HepG2 (cell line): ENCODE measurements around the gene CSK. TPM values are rescaled to one million over a fixed set of nuclear protein-coding genes. Genes with fewer than 3 reads are reported as not detected.
A peak's percentile ranks its signal among the peaks of the same experiment; 100 is the strongest.

Experiments
- CCAR2 ChIP-seq: fragments of 200-400 bp; formaldehyde crosslinking; optimal IDR thresholded peaks from 2 replicates; pipeline ENCODE3; 2018; ENCODE audit warnings: low read depth, mild to moderate bottlenecking, low read length, moderate library complexity
- CENPT ChIP-seq: sonication (generic); formaldehyde crosslinking; IDR thresholded peaks from 2 replicates; pipeline ENCODE4 v1.8.0; 2022; ENCODE audit warnings: low read depth, mild to moderate bottlenecking, moderate library complexity, missing genetic modification reagents
- CREM ChIP-seq, 2 experiments: sonication (generic) in 1 of 2; formaldehyde crosslinking in 1 of 2; IDR thresholded peaks; 2 replicates each; pipeline versions ENCODE4 v1.4.0 to v1.6.1; 2016 to 2020; ENCODE audit warnings: antibody characterized with exemption in 1 of 2, mild to moderate bottlenecking in 1 of 2, missing genetic modification reagents in 1 of 2
- GLMP ChIP-seq: sonication (generic); formaldehyde crosslinking; IDR thresholded peaks from 2 replicates; pipeline ENCODE4 v1.9.0; 2021; ENCODE audit warnings: missing genetic modification reagents, mild to moderate bottlenecking, borderline replicate concordance
- IKZF1 ChIP-seq: fragments of 450-650 bp; IDR thresholded peaks from 2 replicates; pipeline ENCODE4 v1.7.1; 2016
- IKZF5 ChIP-seq: IDR thresholded peaks from 2 replicates; pipeline ENCODE4 v1.6.1; 2018; ENCODE audit warnings: missing genetic modification reagents, mild to moderate bottlenecking, missing compliant biosample characterization
- KMT2A ChIP-seq: sonication (generic); formaldehyde crosslinking; IDR thresholded peaks from 2 replicates; pipeline ENCODE4 v1.4.0; 2020; ENCODE audit warnings: missing genetic modification reagents
- PHF21A ChIP-seq: sonication (generic); formaldehyde crosslinking; IDR thresholded peaks from 2 replicates; pipeline ENCODE4 v1.5.0; 2020; ENCODE audit warnings: mild to moderate bottlenecking, missing genetic modification reagents
- POGZ ChIP-seq: sonication (generic); formaldehyde crosslinking; IDR thresholded peaks from 2 replicates; pipeline ENCODE4 v1.4.0; 2020; ENCODE audit warnings: mild to moderate bottlenecking, missing genetic modification reagents
- REXO4 ChIP-seq: sonication (generic); formaldehyde crosslinking; IDR thresholded peaks from 2 replicates; pipeline ENCODE4 v1.8.0; 2022; ENCODE audit warnings: missing genetic modification reagents, mild to moderate bottlenecking, borderline replicate concordance
- TBP ChIP-seq: sonication (generic); formaldehyde crosslinking; IDR thresholded peaks from 2 replicates; pipeline ENCODE4 v1.5.0; 2020; ENCODE audit warnings: missing genetic modification reagents
- TCF7 ChIP-seq: sonication (generic); IDR thresholded peaks from 2 replicates; pipeline ENCODE4 v1.6.1; 2016; ENCODE audit warnings: antibody characterized with exemption, low read depth
- ZBTB42 ChIP-seq: sonication (generic); formaldehyde crosslinking; IDR thresholded peaks from 2 replicates; pipeline ENCODE4 v1.5.0; 2020; ENCODE audit warnings: mild to moderate bottlenecking, missing genetic modification reagents
- ZNF205 ChIP-seq: IDR thresholded peaks from 2 replicates; pipeline ENCODE4 v1.6.1; 2018; ENCODE audit warnings: missing biosample characterization, missing genetic modification reagents
- ZNF331 ChIP-seq: sonication (generic); formaldehyde crosslinking; IDR thresholded peaks from 2 replicates; pipeline ENCODE4 v1.4.0; 2020; ENCODE audit warnings: missing genetic modification reagents
- ZNF343 ChIP-seq: sonication (generic); formaldehyde crosslinking; IDR thresholded peaks from 2 replicates; pipeline ENCODE4 v1.4.0; 2020; ENCODE audit warnings: mild to moderate bottlenecking, missing genetic modification reagents
- ZNF44 ChIP-seq: sonication (generic); formaldehyde crosslinking; IDR thresholded peaks from 2 replicates; pipeline ENCODE4 v1.5.1; 2020; ENCODE audit warnings: mild to moderate bottlenecking, missing genetic modification reagents
- ZNF501 ChIP-seq: sonication (generic); formaldehyde crosslinking; IDR thresholded peaks from 2 replicates; pipeline ENCODE4 v1.5.1; 2020; ENCODE audit warnings: mild to moderate bottlenecking, moderate library complexity, missing genetic modification reagents
- ZNF572 ChIP-seq: sonication (generic); formaldehyde crosslinking; IDR thresholded peaks from 2 replicates; pipeline ENCODE4 v1.5.1; 2020; ENCODE audit warnings: mild to moderate bottlenecking, missing genetic modification reagents
- ZNF841 ChIP-seq: sonication (generic); formaldehyde crosslinking; IDR thresholded peaks from 2 replicates; pipeline ENCODE4 v1.8.1; 2023; ENCODE audit warnings: missing genetic modification reagents, borderline replicate concordance
- polyA plus RNA-seq, 8 experiments: library from polyadenylated mRNA; depleted of rRNA in 3 of 8; stranded (reverse) in 7 of 8; unstranded in 1 of 8; fragments of >200 nt; fragmentation: Illumina TruSeq in 4 of 8; extraction: Trizol in 4 of 8; gene quantifications; 2 replicates each; pipeline versions ENCODE4 v1.2.1 to v1.2.3, GENCODE V29; 2011 to 2016; ENCODE audit warnings: low read depth in 4 of 8, missing spikeins in 1 of 8, mixed read lengths in 1 of 8; ENCODE audit not compliant: insufficient read depth in 1 of 8
- total RNA-seq, 5 experiments: library from RNA; depleted of rRNA; stranded (reverse); fragments of >200 nt; fragmentation: Illumina TruSeq; extraction: Trizol; gene quantifications; 2 replicates each; pipeline ENCODE4 v1.2.3, GENCODE V29; 2016; ENCODE audit warnings: low read depth in 1 of 5
- TF ChIP-seq, protein P1 (sequence below): sonication (generic); formaldehyde crosslinking; IDR thresholded peaks from 2 replicates; pipeline ENCODE4 v1.4.0; 2020; ENCODE audit warnings: mild to moderate bottlenecking, missing genetic modification reagents
- TF ChIP-seq, protein P2 (sequence below): sonication (generic); formaldehyde crosslinking; conservative IDR thresholded peaks from 2 replicates; pipeline ENCODE4 v1.4.0; 2020; ENCODE audit warnings: missing genetic modification reagents
- TF ChIP-seq, protein P3 (sequence below): sonication (generic); formaldehyde crosslinking; IDR thresholded peaks from 2 replicates; pipeline ENCODE4 v1.9.0; 2021; ENCODE audit warnings: missing genetic modification reagents, borderline replicate concordance

Gene CSK
- total and polyA plus RNA-seq, 2 of the 13 experiments (the other 11 are each of a cell fraction or from before 2014, with no cell fraction given) = 12.5 to 21.3 TPM

DNA sequence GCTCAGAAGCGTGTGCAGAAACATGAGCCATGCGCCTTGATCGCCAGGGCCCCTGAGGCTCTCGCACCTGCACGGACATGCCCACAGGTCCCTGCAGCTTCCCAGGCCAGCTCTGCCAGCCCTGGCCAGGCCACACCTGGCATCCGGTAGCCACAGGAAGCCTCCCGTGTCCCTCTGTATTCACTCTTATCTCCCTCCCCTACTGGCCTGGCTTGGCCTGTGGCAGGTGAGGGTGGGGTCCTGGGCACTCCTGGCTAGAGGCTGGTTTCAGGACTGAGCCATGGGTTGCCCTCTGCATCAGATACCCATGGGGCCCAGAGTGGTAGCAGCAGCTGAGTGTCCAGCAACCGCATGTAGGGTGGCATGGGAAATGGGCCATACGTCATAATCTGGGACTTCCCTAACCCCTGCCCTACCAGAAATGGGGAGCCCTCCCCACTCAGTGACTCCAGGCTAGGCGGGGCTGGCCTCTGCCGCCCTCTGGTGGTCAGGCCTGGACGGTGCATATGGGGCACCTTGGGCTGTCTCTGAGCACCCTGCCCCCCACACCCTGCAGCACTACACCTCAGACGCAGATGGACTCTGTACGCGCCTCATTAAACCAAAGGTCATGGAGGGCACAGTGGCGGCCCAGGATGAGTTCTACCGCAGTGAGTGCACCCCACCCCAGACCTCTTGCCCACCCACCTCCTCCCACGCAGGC lies 18.1 kb downstream of the CSK start (continued):
- TF ChIP-seq ZNF205 (CRISPR knock-in tag) (0 out of 2 replicates have a peak, but pooled peaks have one; percentile 42), IKZF5 (CRISPR knock-in tag) (peak; percentile 65; the same call in 1 of the 2 replicates), ZNF44 (CRISPR knock-in tag) (no peak), ZBTB42 (CRISPR knock-in tag) (no peak), REXO4 (CRISPR knock-in tag) (no peak), IKZF1 (no peak), KMT2A (CRISPR knock-in tag) (no peak), ZNF343 (CRISPR knock-in tag) (no peak), CREM (IDR thresholded peaks at IDR 0.05) (no peak), CREM (CRISPR knock-in tag; IDR thresholded peaks at IDR 0.05) (no peak), ZNF331 (CRISPR knock-in tag) (no peak), CENPT (CRISPR knock-in tag) (no peak), GLMP (no peak), CCAR2 (no peak), POGZ (no peak), ZNF501 (CRISPR knock-in tag) (no peak), TBP (no peak; the same call in 1 of the 2 replicates), ZNF841 (no peak), PHF21A (no peak), TCF7 (no peak), ZNF572 (no peak)
- TF ChIP-seq, protein P1, sequence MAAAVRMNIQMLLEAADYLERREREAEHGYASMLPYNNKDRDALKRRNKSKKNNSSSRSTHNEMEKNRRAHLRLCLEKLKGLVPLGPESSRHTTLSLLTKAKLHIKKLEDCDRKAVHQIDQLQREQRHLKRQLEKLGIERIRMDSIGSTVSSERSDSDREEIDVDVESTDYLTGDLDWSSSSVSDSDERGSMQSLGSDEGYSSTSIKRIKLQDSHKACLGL (CRISPR knock-in tag) = no peak
- TF ChIP-seq, protein P2, sequence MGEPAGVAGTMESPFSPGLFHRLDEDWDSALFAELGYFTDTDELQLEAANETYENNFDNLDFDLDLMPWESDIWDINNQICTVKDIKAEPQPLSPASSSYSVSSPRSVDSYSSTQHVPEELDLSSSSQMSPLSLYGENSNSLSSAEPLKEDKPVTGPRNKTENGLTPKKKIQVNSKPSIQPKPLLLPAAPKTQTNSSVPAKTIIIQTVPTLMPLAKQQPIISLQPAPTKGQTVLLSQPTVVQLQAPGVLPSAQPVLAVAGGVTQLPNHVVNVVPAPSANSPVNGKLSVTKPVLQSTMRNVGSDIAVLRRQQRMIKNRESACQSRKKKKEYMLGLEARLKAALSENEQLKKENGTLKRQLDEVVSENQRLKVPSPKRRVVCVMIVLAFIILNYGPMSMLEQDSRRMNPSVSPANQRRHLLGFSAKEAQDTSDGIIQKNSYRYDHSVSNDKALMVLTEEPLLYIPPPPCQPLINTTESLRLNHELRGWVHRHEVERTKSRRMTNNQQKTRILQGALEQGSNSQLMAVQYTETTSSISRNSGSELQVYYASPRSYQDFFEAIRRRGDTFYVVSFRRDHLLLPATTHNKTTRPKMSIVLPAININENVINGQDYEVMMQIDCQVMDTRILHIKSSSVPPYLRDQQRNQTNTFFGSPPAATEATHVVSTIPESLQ = no peak
- TF ChIP-seq, protein P3, sequence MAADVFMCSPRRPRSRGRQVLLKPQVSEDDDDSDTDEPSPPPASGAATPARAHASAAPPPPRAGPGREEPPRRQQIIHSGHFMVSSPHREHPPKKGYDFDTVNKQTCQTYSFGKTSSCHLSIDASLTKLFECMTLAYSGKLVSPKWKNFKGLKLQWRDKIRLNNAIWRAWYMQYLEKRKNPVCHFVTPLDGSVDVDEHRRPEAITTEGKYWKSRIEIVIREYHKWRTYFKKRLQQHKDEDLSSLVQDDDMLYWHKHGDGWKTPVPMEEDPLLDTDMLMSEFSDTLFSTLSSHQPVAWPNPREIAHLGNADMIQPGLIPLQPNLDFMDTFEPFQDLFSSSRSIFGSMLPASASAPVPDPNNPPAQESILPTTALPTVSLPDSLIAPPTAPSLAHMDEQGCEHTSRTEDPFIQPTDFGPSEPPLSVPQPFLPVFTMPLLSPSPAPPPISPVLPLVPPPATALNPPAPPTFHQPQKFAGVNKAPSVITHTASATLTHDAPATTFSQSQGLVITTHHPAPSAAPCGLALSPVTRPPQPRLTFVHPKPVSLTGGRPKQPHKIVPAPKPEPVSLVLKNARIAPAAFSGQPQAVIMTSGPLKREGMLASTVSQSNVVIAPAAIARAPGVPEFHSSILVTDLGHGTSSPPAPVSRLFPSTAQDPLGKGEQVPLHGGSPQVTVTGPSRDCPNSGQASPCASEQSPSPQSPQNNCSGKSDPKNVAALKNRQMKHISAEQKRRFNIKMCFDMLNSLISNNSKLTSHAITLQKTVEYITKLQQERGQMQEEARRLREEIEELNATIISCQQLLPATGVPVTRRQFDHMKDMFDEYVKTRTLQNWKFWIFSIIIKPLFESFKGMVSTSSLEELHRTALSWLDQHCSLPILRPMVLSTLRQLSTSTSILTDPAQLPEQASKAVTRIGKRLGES (CRISPR knock-in tag) = no peak
